Jurkat, Clone E6-1 (cell line): ENCODE results near the gene IBTK.
"Not testable (repeated sequence)": the region's sequence is repeated elsewhere in the genome, so short reads cannot be mapped to it uniquely, and the experiment has no call there.

Source experiments
- DNase-seq: peaks from one replicate; pipeline ENCODE4 v3.0.0-alpha.2; 2011; ENCODE audit warnings: low read depth, low spot score
- H3K4me3 ChIP-seq: 2 replicates; pipeline ENCODE4 v1.5.1; 2011; ENCODE audit warnings: mild to moderate bottlenecking, low read length, control low read depth, moderate library complexity

IBTK gene

DNA sequence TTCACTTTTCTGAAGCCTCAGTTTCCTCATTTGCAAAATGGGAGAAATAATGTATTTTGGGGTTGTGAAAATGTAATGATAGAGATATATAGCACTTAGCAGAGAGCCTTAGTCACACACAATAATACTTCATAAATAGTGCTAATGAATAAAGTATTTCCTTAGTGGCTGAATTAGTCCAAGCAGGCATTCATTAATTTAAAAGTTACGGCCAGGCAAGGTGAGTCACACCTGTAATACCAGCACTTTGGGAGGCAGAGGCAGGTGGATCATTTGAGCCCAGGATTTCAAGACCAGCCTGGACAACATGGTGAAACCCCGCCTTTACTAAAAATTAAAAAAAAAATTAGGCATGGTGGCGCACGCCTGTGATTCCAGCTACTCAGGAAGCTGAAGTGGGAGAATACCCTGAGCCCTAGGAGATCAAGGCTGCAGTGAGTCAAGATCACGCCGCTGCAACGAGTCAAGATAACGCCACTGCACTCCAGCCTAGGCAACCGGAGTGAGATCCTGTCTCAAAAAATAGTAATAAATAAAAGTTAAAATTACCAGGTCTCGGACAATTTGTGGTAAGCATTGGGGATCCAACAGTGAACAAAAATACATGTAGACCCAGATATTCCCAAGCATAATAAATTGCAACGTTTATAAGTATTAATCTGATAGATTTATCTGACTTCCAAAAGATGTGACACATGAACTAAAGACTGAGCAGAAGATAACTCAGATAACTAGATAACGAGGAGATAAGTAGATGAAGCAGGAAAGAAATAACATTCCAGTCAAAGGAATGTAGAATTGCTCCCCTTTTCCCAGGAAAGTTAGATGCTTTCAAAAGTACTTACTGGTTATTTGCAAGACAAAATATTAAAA is 2.1 kb upstream of the IBTK start:
- no peak for DNase-seq
- H3K4me3 ChIP-seq = no peak overlapping the region

GRCh38 chr6:82248273-82248735 is 760 bp upstream of the IBTK start:
- DNase-seq = peak; percentile 41
- H3K4me3 ChIP-seq = peak overlapping the region; percentile 86

DNA sequence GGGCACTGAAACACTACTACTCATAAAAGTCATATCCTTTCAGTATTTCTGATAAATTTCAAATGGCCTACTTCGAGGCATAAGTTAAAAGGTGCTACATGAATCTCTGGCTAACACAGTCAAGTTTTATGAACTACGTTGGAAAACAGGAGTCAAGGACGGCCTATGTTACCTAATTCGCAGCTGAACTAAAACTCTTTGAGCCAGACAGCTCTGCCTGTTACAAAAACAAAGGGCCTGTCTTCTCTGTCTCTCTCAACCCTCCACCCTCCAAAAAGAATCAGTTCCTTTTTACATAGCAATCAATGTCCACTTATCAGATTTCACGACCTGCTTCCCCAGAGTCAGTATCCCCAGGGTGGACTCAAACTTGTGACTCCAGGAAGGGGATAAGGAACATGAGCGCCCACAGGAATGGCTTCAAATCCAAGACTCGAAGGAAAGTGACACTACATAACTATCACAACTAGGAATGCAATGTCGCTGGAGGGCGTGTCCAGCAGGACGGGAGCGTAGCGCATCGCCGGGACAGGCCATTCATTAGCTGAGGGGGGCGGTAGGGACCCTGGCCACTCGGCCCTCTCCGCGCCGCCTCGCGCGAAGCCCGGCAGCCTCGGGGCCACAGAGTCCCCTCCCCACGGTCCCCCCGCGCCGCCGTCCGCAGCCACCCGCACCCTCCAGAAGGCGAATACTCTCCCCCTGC is 591 bp downstream of the IBTK start:
- DNase-seq = peak; percentile 16

DNA sequence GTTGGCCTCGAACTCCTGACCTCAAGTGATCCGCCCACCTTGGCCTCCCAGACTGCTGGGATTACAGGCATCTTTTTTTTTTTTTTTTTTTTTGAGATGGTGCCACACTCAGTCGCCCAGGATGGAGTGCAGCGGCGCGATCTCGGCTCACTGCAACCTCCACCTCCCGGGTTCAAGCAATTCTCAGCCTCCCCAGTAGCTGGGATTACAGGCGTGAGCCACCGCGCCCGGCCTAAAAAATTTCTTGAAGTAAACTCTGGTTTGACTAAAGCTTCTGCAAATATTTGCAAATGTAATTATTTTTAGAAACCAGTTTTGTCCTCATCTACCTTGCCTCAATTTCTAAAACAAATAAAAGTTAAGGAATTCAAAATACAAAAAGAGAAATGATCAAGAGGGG is 1.2 kb downstream of the IBTK start:
- H3K4me3 ChIP-seq = peak overlapping the region; percentile 86
- DNase-seq = no peak

More for the DNA sequence above, 591 bp downstream of the IBTK start:
- peak overlapping the region; percentile 86 for H3K4me3 ChIP-seq

DNA sequence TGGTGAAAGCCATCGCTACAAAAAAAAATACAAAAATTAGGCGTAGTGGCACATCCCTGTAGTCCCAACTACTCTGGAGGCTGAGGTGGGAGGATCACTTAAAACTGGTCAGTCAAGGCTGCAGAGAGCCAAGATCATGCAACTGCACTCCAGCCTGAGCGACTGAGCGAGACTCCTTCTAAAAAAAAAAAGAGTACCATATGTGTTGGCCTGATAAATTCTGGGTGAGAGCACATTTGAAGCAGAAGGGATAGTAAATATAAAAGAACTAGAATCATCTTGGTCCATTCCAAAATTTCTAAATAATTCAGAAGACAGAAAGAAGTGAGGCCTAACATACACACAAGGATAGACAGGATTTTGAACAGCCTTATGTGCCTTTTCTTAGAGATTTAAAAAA is 2.2 kb downstream of the IBTK start:
- no peak for DNase-seq
- H3K4me3 ChIP-seq = no peak overlapping the region

- H3K4me3 ChIP-seq = no peak overlapping the region
- DNase-seq = no peak
Measured at GRCh38 chr6:82243884-82244283, 3.7 kb downstream of the IBTK start.

- no peak for DNase-seq
- no peak overlapping the region for H3K4me3 ChIP-seq
Measured at GRCh38 chr6:82240186-82240585, 7.4 kb downstream of the IBTK start.

GRCh38 chr6:82239597-82239996 is 7.9 kb downstream of the IBTK start:
- DNase-seq = no peak
- H3K4me3 ChIP-seq = no peak overlapping the region

- no peak overlapping the region for H3K4me3 ChIP-seq
- DNase-seq = peak; percentile 4
Measured at GRCh38 chr6:82237013-82237412, 10.5 kb downstream of the IBTK start.

DNA sequence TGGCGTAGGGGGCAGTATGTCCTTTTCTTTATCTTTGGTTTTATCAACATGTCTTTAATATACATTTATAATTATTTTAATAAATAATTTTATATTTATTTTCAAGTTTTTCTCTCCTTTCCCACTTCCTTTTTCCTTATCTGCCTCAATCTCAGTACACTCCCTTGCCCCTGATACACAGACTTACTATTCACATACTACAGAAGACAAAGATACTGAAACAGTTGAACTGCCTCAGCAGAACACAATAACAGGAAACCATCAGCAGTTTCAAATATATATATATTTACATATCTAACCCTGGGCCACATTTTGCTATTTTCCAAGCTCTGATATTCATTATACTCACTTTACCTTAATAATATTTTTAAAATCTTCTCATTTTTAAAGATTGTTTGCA is 19.8 kb downstream of the IBTK start:
- no peak for DNase-seq

DNA sequence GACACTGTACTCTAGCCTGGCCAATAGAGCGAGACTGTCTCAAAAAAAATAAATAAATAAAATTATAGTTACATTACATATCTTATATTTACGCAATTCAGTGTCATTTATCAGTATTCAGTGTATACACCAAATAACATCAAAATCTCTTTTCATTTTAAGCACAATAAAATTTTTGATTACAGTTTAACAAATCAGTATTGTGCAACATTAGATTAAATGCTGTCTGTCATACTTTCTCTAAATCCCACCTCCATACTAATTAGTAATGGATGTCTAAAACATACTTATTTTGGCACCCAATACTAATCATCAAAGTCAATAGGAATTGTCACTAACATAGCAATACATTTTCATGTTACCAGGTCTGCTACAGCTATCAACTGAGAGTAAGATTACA is 27.4 kb downstream of the IBTK start:
- no peak for DNase-seq

More for the DNA sequence above, 19.8 kb downstream of the IBTK start:
- H3K4me3 ChIP-seq = no peak overlapping the region

GRCh38 chr6:82217018-82217586 is 30.4 kb downstream of the IBTK start:
- H3K4me3 ChIP-seq = no peak overlapping the region
- no peak for DNase-seq

More for the DNA sequence above, 27.4 kb downstream of the IBTK start:
- H3K4me3 ChIP-seq = no peak overlapping the region

DNA sequence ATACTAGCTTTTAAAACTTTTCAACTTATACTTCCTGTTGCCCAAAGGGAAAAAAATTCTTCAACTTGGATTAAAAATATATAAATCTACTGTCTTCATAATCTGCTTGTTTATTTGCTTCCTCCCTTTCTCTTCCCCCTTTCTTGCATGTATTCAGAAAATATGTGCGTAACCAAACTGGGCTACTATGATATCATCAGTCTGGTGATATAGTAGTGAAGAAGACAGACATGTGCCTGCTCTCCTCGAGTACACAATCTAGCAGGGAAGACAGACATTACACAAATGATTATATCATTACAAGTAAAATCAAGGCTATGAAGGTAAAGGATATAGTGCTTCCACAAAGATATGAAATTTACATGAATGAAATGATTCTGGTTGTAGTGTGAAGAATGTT is 31.0 kb downstream of the IBTK start:
- no peak overlapping the region for H3K4me3 ChIP-seq
- no peak for DNase-seq

- no peak for DNase-seq
Measured at GRCh38 chr6:82211326-82211725, 36.2 kb downstream of the IBTK start.

GRCh38 chr6:82208913-82209312 is 38.6 kb downstream of the IBTK start:
- H3K4me3 ChIP-seq = no peak overlapping the region
- DNase-seq = no peak

More at GRCh38 chr6:82211326-82211725, 36.2 kb downstream of the IBTK start:
- H3K4me3 ChIP-seq = no peak overlapping the region

DNA sequence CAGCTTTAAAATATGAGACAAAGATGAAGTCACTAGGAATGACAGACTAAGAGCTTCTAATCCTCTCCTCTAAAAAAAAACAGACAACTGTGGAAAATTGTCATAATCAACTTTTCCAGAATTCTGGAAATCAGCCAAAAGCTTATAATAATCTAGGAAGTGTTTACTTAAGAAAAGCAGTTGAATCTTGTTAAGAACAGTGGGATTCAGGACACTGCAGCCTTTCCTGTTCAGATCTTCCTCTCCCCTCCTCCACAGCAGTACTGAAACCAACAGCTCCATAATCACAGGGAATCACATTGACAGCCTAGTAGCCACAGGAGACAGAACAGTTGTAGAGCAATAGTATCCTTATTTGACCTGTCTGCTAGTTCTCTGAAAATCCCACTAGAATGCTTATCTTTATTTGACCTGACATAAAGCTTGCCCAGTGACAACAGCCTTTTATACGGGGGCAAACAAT is 41.6 kb downstream of the IBTK start:
- DNase-seq = no peak
- no peak overlapping the region for H3K4me3 ChIP-seq

DNA sequence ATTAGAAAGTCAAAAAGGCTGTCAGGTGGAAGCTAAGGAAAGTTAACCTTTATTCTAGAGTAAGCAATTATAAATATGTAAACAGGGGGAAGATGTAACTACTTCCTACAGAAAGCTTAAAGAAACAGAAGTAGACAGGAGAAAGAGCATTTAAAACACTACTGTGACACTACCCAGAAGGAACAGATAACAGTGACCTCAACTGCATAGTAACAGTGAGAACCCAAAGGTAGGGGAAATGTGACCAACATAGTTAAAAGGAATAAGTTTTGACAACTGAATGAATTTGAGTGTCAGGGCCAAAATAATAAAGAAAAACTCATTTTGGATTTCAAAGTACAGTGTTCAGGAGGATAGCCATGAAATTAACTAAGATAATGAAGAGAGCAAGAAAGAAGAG is 43.5 kb downstream of the IBTK start:
- no peak overlapping the region for H3K4me3 ChIP-seq
- no peak for DNase-seq

DNA sequence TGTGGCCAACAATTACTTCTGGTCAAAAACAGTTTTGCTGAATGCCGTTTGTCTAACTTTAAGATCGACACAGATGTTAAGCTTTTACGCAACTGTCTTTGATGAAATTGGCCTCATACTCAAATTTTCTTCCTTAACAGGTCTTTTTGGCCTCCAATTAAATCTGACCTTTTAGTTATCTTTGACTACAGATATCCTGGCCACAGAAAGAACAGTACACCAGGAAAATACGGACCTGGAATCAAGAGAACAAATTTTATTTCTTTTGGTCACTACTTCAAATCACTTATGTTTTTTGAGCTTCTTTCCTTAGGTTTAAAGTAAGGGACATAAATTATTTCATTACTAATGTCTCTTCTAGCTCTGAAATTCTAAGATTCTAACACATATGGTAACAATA is 49.8 kb downstream of the IBTK start:
- no peak overlapping the region for H3K4me3 ChIP-seq
- DNase-seq = no peak

GRCh38 chr6:82197245-82197644 is 50.3 kb downstream of the IBTK start:
- DNase-seq, H3K4me3 ChIP-seq: not testable (repeated sequence)

DNA sequence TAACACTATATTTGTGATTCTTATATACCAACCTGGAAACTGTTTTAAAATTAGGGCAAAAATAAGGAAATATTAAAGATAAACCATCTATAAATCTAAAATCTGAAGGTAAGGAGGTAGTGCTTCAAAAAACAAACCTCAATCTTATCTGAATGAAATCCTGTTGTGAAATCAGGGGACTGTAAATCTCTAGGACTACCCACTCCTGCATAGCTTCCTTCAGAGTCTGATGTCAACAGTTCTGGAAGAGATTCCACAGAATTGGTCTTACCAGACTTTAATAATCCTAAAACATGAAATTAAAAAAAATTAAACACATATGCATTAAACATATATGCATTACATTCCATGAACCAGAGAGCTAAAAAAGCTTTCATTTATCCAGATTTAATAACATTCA is 51.4 kb downstream of the IBTK start:
- H3K4me3 ChIP-seq = no peak overlapping the region
- no peak for DNase-seq
